EL (cell line): ENCODE results near the gene AHRR.
A peak's percentile ranks its signal among the peaks of the same experiment; 100 is the strongest.
"Not testable (repeated sequence)": the region's sequence is repeated elsewhere in the genome, so short reads cannot be mapped to it uniquely, and the experiment has no call there.

Experiments
- DNase-seq: peaks from one replicate; pipeline ENCODE4 v3.0.0-alpha.2; 2016

AHRR gene

DNA sequence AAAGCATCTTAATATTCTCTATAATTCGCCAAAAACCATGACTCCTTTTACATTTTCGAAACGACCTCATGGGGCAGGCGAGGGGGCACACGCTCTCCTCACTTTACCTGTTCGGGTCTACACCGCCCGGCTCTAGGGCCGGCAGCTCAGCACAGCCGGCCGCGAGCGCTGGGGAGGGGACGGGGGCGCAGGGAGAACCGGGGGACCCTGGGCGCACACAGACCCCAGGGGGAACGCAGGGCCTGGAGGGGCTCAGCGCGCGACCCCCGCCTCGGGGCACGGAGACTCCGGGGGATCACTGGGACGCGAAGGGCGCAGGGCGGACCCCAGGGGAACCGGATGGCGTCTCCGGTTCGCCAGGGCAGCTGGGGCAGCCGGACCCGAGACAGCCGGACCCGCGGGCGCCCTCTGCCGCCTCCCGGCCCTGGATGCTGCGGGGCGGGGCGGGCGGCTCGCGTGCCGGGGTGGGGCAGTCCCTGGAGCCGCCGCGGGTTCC, at the start of gene AHRR:
Gene AHRR, plus strand, starts transcription at position 485 of the 496 bp plus-strand sequence. CDS start 22,189 bp downstream, outside the sequence.
- peak; percentile 81 for DNase-seq

DNA sequence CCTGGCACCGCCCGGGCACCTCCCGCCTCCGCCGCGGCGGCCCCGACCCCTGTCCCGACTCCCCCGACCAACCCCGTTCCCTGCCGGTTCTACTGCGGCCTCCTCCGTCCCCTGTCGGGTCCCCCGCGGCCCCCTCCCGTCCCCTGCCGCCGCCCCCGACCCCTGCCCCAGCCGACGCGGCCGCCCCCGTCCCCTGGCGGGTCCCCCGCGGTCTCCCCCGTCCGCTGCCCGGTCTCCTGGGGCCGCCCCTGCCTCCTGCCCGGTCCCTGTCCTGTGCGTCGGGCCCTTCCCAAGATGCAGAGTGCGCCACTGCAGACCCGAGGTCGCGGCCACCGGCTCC, 49.7 kb upstream of the AHRR start:
- not testable (repeated sequence) for DNase-seq

DNA sequence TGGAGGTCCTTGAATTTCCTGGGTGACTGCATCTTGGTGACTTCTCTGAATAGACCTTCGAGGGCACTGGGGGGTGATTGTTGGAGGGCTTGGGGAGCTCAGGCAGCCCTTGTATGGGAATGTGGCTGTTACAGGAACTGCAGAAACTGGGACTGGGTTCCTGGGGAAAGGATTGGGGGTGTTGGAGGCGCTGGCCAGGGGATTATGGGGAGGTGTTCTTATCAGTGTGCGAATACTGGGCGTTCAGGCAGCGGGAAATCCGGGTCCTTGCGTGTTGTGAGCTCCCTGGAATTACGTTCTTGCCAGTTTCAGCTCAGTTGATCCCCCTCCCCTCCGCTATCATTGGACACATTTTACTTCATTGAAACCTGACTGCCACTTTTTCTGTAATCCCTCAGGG, 48.4 kb upstream of the AHRR start:
- not testable (repeated sequence) for DNase-seq

DNA sequence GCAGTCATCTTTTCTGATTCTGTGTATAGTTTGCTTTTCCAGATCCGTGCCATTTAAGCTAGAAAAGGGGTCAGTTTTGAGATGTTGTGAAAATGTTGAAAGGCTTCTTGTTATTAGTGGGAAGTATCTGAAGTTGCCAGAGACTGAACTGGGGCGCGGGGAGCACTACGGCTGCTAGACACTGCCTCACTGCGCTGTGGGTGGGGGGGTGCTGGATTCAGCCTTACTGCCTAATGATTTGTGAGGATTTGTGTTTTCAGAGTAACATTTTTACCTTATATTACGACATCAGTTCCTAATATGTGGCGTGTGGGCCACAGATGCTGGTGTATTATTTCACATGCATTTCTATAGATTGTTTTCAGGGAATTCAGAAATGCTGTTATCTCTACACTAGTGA, 48.0 kb upstream of the AHRR start:
- DNase-seq, result not testable (repeated sequence)

DNA sequence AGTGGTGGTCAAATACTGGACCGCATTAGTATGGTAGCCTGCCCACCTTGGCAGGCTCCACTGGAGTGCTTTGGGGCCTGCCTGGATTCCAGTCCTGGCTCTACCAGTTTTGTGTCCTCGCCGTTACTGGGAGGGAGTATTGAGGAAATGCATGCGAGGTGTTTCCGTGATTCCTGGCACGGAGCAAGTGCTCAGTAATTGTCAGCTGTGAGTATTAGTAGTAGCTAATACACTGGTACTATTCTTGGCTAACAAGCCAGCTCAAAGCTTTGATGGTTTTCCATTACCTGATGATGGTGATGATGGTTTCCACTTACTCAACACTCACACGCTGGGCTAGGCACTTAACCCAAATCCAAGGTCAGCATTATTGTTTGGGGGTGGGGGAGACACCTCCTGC, 47.2 kb upstream of the AHRR start:
- not testable (repeated sequence) for DNase-seq

DNA sequence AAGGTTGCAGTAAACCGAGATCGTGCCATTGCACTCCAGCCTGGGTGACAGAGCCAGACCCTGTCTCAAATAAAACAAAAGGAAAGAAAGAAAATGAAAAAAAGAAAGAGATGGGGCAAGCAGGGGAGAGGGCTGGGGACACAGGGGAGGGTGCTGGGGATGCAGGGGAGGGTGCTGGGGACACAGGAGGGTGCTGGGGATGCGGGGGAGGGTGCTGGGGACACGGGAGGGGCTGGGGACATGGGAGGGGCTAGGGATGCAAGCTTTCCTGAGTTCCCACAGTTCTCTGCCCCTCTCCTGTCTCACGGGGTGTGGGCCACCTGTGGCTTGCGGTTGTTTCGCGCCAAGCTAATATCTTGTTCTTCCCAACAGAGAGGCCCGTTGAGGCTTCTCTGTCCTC, 42.9 kb upstream of the AHRR start:
- no peak for DNase-seq

DNA sequence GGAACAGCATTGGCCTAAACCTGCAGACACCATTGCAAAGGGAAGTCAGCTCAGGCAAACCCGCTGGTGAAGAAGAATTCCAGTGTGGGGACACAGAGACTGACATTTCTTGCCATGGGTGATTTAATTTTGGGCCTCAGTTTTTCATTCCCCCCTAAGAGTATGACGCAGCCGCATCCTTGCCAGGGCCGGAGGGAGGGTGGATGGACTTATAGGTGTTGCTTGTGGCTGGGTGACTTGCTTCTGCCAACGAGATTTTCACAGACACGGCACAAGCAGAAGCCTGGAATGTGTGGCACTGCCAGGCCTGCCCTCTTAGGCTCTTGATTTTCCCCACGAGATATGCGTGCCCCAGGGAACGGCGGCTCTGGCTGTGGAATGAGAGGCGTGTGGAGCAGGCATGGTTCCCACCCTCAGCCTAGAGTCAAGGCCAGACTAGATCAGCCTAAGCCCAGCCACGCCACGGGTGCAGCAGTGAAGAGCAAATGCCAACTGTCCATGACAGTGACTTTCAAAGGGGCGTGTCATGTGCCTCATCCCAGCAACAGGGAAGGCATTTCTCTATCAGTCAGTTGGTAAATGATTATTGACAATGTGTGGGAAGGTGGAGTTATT, 42.4 kb upstream of the AHRR start:
- DNase-seq, result not testable (repeated sequence)

DNA sequence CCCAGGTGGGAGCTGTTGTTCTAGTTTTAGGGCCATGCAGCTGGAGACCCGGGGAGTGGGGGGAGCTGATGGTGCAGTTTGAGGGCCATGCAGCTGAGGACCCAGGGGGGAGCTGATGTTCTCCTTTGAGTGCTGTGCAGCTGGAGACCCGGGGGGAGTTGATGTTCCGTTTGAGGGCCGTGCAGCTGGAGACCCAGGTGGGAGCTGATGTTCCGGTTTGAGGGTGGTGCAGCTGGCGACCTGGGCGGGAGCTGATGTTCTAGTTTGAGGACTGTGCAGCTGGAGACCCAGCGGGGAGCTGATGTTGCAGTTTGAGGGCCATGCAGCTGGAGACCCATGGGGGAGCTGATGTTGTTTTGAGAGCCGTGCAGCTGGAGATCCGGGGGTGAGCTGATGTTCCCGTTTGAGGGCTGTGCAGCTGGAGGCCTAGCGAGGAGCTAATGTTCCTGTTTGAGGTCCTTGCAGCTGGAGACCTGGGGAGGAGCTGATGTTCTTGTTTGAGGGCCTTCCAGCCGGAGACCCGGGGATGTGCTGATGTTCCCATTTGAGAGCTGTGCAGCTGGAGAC, 35.4 kb upstream of the AHRR start:
- DNase-seq, result no peak

DNA sequence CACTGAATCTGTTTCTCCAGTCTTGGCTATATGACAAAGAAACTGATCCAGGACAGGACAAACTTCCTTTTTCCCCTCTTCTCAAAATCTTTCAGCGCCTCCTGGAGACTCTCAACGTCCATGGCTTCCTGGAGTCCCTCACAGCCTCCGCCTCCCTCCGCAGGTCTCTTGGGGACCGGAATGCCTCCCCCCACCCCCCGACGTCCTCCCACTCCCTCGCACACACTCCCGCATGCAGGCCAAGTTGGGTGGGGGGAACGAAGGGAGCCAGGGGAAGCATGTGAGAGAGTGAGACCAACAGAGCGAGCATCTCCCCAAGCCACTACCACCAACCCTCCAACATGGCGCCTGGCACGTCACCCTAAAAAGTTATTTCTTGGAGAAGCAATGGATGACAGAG, 31.3 kb upstream of the AHRR start:
- DNase-seq, result not testable (repeated sequence)

DNA sequence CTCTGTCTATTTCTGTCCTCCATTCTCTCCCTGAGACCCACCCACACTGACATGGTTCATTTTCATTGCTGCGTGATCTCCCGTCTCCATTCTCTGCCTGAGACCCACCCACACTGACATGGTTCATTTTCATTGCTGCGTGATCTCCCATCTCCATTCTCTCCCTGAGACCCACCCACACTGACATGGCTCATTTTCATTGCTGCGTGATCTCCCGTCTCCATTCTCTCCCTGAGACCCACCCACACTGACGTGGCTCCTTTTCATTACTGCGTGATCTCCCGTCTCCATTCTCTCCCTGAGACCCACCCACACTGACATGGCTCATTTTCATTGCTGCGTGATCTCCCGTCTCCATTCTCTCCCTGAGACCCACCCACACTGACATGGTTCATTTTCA, 30.2 kb upstream of the AHRR start:
- DNase-seq, result not testable (repeated sequence)

DNA sequence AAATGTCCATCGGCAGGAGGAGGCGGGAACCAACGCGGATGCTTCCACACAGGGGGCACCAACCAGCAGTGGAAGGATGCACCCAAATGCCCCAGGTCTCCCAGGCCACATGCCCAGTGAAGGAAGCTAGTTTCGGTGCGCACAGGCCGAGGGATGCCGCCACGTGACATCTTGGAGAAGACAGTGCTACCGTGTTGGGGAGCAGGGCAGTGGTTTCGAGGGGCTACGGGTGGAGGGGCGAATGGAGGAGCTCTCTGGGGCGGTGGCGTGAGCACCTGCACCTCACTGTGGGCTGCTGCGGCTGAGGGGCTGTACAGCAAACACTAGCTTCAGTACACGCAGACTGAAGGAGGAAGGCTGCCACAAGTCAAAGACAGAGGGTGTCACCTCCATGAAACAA, 26.7 kb upstream of the AHRR start:
- DNase-seq, result not testable (repeated sequence)

DNA sequence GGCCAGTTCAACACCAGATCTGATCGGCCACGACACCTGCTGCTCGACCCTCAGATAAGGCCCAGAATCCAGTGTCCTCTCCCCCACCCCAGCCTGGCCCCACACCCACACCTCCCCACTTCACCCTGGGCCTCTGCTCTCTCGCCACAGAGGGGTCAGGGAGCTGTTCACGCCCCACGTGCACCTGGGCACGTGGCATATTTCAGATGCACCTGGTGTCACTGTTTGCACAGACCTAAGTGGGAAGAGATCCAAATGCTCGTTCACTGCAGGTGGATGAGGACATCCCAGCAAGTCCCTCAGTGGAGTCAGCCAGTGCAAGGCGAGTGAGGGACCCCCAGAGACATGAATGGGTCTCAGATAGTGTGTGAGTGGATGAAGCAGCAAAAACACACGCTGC, 25.3 kb upstream of the AHRR start:
- not testable (repeated sequence) for DNase-seq

DNA sequence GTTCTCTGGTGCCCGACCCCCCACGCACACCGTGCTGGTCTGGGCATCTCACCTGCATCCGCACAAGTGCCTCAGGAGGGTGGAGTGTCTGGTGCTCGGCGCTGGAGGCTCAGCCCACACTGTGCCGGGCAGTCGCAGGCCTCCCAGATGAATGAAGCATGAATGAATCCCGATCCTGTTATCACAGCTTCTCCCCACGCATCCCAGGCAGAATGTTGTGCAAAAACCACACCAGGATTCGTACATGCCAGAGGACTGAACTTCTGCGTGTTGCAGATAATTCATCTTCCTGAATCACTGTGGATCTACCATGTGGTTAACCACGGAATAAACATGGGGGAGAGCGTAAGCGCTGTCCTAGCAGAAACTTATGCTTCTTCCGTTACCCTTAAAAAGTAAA, 24.6 kb upstream of the AHRR start:
- peak; percentile 62 for DNase-seq

DNA sequence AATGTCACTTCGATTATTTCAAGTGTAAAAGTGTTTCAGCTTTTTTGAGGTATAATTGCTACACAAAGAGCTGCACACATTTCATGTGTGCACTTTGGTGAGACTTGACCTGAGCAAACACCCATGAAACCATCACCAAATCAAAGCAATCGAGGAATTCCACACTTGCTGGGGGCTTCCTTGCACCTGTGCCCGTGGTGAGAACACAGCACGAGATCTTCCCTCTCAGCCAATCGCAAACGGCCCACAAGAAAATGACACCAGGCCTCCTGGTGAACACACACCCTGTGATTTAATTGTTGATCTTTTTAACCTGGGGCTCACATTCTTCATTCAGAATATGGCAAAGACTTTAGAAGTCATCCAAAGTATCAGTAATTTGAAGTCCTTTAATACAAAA, 24.1 kb upstream of the AHRR start:
- not testable (repeated sequence) for DNase-seq

DNA sequence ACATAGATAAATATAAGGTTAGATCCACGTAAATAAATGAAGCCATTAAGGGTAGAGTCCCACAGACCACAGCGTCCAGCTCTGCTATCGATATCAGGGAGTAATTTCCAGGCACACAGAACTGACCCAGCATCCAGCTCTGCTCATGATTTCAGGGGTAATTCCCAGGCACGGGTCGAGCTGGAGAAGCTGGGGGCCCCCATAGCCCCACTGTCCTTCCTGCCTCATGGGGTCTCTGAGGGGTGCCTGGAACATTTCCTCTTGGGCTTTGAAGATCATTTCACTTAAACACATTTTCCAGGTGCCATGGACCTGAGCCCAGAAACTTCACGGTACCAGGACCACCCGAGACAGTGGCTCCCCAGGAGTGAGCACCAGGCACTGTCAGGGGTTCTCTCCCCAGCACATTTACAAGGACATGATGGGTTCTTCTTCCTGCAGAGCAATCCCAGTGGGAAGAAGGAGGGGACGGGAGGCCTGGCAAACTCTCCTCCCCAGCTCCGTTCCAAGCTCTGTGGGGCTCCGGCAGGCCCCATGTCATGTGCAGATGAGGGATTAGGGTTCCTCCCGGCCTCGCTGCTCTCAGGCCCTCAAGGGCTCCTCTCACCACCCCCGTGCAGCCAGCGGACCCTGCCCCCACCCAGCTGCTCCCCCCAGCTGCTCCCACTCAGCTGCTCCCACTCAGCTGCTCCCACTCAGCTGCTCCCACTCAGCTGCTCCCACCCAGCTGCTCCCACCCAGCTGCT, 23.4 kb upstream of the AHRR start:
- not testable (repeated sequence) for DNase-seq

DNA sequence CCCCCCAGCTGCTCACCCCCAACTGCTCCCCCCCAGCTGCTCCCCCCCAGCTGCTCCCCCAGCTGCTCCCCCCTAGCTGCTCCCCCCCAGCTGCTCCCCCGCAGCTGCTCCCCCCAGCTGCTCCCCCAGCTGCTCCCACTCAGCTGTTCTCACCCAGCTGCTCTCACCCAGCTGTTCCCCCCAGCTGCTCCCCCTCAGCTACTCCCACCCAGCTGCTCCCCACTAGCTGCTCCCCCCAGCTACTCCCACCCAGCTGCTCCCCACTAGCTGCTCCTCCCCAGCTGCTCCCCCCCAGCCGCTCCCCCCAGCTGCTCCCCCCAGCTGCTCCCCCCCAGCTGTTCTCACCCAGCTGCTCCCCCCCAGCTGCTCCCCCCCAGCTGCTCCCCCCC, 22.8 kb upstream of the AHRR start:
- DNase-seq, result no peak

DNA sequence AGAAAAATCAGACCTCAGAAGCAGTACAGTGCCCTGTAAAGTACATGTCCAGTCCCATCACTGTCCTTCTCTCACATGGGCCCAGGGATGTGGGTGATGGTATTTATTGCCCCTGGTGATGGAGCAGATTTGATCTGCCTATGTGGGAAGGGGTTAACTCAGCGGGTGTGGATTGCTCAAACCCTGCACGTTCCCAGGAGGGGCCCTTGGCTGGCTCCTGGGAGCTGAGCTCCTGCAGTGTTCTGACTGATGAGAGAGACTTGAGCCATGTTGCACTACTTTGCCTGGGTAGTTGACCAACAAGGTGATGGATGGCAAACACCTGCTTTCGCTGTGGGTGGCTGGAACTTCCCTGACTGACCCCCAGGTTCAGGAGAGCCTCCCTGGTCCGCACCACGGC, 21.6 kb upstream of the AHRR start:
- DNase-seq, result not testable (repeated sequence)

DNA sequence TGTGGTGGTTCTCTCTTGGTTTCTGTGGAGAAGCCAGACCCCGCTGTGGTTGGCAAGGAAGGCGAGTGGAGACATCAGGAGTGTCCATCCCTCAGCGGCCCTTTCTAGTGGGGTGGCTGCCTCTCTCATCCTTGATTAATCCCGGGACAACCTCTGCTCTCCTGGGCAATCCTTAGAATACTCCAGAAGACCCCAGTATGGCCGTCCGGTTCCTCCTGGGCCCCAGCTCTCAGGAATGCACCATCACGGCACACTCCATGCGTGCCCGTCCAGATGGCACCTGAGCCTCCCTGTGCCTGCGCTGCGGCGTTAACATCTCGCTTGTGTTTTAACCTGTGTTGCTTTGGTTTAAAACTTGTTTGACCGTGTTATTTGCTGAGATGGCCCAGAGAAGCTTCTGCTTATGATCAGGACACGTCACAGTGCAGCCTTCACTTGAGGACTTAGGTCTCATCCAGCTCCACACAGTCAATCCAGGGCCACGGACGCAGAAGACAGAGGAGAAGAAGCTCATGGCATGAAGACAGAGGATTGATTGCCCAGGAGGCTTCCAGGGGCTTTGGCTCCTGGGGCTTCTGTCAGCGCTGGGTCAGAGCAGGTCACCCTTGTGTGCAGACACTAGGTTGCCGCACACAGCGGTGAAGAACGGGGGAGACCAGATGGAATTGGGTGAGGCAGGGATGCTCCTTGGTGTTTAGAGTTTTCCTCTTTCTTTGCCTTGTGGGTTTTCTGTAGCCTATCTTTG, 20.7 kb upstream of the AHRR start:
- not testable (repeated sequence) for DNase-seq

DNA sequence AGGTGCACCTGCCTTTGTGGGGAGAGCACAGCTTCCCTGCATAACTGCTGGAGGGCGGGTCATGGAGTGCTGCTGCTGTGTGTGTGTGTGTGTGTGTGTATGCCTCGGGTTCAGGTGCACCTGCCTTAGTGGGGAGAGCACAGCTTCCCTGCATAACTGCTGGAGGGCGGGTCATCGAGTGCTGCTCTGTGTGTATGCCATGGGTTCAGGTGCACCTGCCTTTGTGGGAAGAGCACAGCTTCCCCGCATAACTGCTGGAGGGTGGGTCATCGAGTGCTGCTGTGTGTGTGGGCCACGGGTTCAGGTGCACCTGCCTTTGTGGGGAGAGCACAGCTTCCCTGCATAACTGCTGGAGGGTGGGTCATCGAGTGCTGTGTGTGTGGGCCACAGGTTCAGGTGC, 19.1 kb upstream of the AHRR start:
- DNase-seq, result not testable (repeated sequence)

DNA sequence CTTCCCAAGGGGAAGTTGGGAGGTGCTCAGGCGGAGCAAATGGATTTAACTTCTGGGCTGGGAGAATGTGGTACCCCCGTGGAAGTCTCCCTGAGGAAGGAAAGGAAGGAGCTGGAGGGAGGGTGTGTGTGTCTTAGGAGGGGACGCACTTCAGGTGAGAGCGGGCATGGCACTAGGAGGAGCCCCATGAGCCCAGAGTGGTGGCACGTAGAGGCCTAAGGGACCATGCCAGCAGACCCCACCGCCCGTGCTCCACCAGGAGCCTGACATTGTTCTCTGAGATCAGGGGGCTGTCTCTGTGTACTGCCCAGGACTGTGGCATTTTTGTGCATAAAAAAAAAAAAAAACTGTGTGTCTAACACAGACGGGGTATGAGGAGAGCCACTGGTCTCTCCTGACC, 18.5 kb upstream of the AHRR start:
- DNase-seq, result no peak

DNA sequence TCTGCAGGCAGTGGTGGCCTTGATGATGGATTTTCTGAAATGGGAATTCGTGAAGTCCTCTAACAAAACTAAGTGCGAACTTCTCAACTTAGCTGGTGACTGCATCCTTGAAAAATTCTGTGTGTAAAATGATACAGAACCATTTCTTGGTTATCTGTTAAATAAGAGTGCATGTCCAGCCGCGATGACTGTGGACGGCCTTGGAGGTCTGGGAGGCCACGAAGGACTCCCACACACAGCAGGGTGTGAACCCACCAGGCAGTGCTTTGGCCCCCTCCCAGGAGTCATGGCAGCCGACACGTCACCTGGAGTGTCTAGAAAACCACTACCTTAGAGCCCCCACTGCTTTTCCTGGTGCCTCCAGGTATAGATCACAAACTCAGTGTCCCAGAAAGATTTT, 17.8 kb upstream of the AHRR start:
- not testable (repeated sequence) for DNase-seq

DNA sequence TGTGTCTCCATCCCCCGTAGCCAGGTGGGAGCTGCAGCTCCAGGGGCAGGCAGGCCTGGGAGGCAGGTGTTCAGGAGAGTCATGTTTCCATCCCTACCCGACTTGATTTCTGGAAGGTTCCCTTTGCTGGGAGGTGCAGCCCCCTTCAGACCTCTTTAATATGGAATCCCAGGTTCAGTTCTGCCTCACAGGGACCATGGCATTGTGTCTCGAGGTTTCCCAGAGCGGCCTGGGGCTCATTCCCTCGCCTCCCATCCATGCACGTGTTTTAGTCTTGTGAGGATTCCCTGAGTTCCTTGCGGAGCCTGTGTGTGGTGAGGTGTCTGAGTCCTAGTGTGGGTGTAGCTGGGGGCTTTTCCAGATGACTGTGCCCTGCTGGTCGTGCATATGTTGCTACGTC, 16.5 kb upstream of the AHRR start:
- no peak for DNase-seq

DNA sequence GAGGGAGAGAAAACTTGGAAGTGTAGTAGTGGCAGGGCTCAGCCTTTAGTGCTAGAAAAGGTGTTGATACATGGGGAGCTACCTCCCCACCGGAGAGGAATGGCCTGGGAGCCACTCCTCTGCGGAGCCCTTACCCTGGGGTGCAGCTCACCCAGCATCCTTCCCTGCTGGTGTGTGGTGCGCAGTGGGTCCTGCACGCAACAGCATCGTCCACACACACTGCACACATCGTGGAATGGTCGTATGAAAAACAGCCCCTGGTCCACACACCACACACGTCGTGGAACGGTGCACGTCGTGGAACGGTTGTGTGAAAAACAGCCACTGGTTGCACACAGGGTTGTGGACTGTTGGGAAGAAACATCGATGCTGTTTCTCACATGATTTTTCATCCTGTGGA, 16.1 kb upstream of the AHRR start:
- DNase-seq, result no peak
